HG03103 (cell line): ENCODE measurements around the gene SLC30A4.
"Not testable (repeated sequence)": the region's sequence is repeated elsewhere in the genome, so short reads cannot be mapped to it uniquely, and the experiment has no call there.

Source experiments
- ATAC-seq: cut with Tn5 transposase; IDR thresholded peaks from one replicate; pipeline ENCODE4 v1.9.1; 2021; ENCODE audit warnings: low read depth; ENCODE audit not compliant: unreplicated experiment

The SLC30A4 gene

GRCh38 chr15:45522328-45523165 is at the start of gene SLC30A4:
SLC30A4 (minus strand) TSS chr15:45522755; CDS start chr15:45522354, 401 bp downstream.
- peak; percentile 65 for ATAC-seq

GRCh38 chr15:45555934-45556608 is 33.5 kb upstream of the SLC30A4 start:
- ATAC-seq, result no peak

- no peak for ATAC-seq
These were observed 29.1 kb upstream of the SLC30A4 start for GRCh38 chr15:45551676-45552075.

GRCh38 chr15:45550436-45550835 is 27.9 kb upstream of the SLC30A4 start:
- ATAC-seq, result no peak

GRCh38 chr15:45549541-45550220 is 27.1 kb upstream of the SLC30A4 start:
- ATAC-seq, result no peak

- no peak for ATAC-seq
These were observed 26.4 kb upstream of the SLC30A4 start for GRCh38 chr15:45548753-45549520.

- no peak for ATAC-seq
These were observed 24.2 kb upstream of the SLC30A4 start for GRCh38 chr15:45546789-45547188.

GRCh38 chr15:45544266-45545023 is 21.9 kb upstream of the SLC30A4 start:
- no peak for ATAC-seq

- no peak for ATAC-seq
These were observed 20.5 kb upstream of the SLC30A4 start for GRCh38 chr15:45543051-45543450.

- no peak for ATAC-seq
These were observed 18.0 kb upstream of the SLC30A4 start for GRCh38 chr15:45540531-45540930.

- no peak for ATAC-seq
These were observed 17.1 kb upstream of the SLC30A4 start for GRCh38 chr15:45539680-45540079.

GRCh38 chr15:45536934-45537333 is 14.4 kb upstream of the SLC30A4 start:
- ATAC-seq, result no peak

- no peak for ATAC-seq
These were observed 13.0 kb upstream of the SLC30A4 start for GRCh38 chr15:45535486-45536042.

- ATAC-seq, result no peak
These were observed 12.3 kb upstream of the SLC30A4 start for GRCh38 chr15:45534821-45535220.

- ATAC-seq, result not testable (repeated sequence)
These were observed 10.3 kb upstream of the SLC30A4 start for GRCh38 chr15:45532892-45533291.

- ATAC-seq, result no peak
These were observed 7.1 kb upstream of the SLC30A4 start for GRCh38 chr15:45529613-45530012.

- ATAC-seq, result no peak
These were observed 4.5 kb upstream of the SLC30A4 start for GRCh38 chr15:45527086-45527485.

GRCh38 chr15:45523166-45523460 is 558 bp upstream of the SLC30A4 start:
- no peak for ATAC-seq

- no peak for ATAC-seq
These were observed 793 bp downstream of the SLC30A4 start for GRCh38 chr15:45521596-45522327.
